Activated CD4-positive, CD25-positive, alpha-beta regulatory T cell treated with anti-CD3 and anti-CD28 coated beads, Interleukin-2, amount 50 U/mL, for 16 hours (primary cell): ENCODE data around the gene S100A4.

Experiments
- DNase-seq: peaks from one replicate; pipeline ENCODE4 v3.0.0-alpha.2; 2020; ENCODE audit warnings: low read depth, low spot score

The S100A4 gene

DNA sequence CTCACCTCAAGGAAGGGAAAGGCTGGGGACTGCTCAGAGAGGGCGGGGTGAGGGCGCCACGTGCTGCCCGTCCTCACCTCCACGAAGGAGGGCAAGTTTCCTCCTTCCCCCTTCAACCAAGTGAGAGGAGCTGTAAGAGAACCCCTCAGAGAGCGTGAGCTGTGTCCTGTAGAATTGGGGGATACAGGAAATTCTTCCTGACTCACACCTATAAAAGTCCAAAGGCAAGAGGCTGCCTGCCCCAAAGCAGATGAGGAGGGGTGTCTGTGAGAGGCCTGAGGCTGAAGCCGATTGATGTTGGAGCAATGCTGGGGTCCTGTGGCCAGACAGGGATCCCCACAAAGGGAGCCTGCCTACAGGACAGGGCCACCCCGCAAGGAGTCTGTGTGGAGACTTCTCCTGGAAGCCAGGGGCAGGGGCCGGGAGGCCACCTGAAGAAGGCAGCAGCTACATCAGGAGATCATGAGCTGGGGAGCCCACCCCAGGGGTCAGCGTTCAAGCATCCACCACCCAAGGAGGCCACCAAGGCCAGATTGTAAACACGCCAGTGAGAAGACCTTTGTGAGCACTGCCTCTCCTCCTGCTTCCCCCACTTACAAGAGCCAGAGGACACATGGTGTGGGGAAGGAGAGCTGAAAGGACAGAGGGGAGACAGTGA, 37.6 kb downstream of the S100A4 start:
- no peak for DNase-seq

DNA sequence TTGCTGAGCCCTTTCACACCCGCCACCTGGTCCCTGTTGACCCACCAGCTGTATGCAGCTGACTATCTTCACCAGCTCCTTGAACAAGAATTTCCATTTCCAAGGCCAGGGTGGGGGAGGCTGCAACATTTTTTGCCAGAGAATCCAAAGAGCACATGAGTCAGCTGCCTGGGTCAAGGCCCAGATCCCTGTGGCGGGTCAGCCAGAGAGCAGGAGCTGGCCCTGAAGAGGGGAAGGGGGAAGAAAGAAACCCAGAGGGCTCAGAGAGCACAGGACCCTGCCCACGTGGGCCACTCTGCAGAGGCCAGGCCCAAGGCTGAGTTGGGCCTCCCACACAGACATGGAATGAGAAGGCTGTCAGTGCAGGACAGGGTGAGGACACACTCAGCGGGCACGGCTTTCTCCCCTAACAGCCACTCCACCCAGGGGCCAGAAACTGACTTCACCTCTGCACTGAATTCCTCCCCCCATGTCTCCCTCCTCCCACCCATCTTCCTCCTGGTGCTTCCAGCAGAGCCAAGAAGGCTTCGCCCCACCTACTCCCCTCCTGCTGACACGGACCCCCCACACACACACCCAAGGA, 38.7 kb downstream of the S100A4 start:
- no peak for DNase-seq

DNA sequence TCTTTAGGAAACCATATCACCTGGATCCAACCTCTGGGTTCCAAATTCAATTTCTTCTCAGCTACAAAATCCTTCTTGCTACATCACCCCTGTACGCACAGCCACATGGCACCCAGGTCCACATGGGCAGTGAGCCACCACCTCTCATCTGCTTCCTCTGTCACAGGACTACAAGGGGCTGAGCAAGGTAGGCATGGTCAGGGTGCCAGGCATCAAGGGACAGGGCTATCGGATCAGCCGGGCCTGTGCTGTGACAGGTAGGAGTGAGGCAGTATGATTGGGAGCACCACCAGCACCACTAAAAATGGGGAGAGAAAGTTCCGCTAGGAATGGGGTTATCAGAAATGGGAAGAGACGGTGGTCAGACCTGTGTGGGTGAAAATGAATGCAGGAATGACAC, 39.2 kb downstream of the S100A4 start:
- DNase-seq, result no peak

DNA sequence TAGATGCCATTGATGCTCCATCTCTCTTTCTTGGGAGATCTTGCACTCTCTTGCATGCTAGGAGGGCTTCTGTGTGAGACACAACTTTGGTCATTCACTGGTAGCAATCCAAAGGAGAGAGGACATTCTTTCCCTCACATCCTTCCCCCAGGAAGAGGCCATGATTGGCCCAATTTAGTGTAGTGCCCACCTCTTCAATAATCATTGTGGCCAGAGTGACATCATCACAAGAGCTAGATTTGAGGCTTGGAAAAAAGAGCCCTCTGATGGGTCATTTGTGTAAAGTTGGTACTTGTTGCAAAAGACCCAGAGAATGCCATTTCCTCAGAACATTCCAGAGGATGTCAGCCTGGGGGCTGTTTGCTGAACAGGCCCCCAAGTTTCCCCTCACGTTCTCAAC, 40.0 kb downstream of the S100A4 start:
- no peak for DNase-seq

DNA sequence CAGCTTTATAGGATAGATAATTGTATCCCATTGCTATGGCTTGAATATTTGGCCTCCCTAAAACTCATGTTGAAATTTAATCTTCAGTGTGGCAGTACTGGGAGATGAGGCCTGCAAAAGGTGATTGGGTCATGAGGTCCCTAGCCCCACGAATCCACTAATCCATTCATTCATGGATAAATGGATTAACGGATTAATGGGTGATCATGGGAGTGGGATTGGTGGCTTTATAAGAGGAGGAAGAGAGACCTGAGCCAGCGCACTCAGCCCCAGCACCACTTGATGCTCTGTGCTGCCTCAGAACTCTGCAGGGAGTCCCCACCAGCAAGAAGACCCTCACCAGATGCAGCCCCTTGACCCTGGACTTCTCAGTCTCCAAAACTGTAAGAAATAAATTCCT, 41.8 kb downstream of the S100A4 start:
- no peak for DNase-seq

DNA sequence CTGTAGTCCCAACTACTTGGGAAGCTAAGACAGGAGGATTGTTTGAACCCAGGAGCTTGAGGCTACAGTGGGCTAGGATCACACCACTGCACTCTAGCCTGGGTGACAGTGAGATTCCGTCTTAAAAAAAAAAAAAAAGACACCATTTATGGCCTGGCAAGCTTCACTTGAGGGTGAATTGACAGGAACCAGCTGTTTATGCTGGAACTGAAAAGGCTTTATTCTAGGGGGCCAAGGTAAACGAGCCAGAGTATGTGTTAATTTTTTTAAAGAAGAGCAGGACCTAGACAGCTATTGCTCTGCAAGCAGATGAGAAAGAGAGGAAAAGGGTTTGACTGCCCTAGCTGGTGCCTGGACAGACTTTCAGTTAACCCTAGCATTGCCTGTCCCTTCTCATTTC, 46.9 kb downstream of the S100A4 start:
- DNase-seq, result no peak

DNA sequence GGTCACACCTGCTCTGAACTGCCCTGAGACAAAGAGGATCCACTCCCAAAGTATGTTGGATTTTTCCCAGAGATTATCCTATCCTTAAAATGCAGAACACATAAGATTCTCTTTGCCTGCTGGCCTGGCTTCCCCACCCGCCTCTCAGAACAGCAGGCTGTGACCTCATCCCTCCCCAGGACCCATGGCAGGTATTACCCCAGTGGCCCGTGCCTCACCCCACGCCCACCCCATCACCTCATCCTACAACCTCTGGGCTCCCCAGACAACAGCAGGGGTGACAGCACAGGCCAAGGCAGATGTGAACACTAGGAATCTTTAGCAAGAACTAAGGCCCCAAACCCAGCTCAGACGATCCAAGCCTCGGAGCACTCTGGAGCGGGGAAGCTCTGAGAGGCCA, 50.1 kb downstream of the S100A4 start:
- no peak for DNase-seq

DNA sequence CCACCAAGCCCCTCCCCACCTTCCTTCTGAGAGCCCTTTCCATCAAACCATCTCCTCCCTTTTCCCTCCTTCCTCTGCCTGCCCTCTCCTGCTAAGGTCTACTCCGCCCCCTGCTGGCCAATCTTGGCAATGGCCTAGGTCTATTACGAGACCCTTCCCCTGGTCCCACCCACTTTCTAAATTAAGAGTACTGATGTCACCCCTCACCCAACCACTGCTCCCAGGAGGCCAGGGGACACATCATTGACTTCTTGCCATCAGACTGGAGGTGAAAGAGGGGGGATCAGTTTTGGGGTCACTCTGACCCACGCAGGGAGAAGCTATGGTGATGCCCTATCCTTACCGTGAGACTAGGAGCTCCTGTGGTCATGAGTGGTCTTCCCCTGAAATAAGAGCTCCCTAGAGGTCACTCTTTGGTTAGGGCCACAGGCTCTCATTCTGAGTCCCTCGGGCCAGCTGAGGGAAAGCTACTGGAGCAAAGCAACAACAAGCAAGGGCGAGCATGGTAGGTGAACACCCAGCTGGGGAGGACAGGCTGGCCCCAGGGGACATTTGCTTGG, 50.5 kb downstream of the S100A4 start:
- DNase-seq, result peak; percentile 62
